Globus pallidus (tissue), 1 donor: Measurements from ENCODE around the gene ABI2.

ENCODE experiments used
- DNase-seq: peaks from one replicate; pipeline ENCODE4 v3.0.0-alpha.2; 2015; ENCODE audit warnings: low spot score

The ABI2 gene

GRCh38 chr2:203431391-203432185 is 103.4 kb downstream of the ABI2 start:
- DNase-seq: no peak

GRCh38 chr2:203432811-203433210 is 104.6 kb downstream of the ABI2 start:
- no peak for DNase-seq

- DNase-seq: no peak
Measured at GRCh38 chr2:203436496-203436895, 108.3 kb downstream of the ABI2 start.

GRCh38 chr2:203437511-203437910 is 109.3 kb downstream of the ABI2 start:
- DNase-seq: no peak

- no peak for DNase-seq
Measured at GRCh38 chr2:203438528-203438927, 110.3 kb downstream of the ABI2 start.

- no peak for DNase-seq
Measured at GRCh38 chr2:203440671-203441070, 112.5 kb downstream of the ABI2 start.

- DNase-seq: no peak
Measured at GRCh38 chr2:203441463-203441862, 113.3 kb downstream of the ABI2 start.

- no peak for DNase-seq
Measured at GRCh38 chr2:203442463-203442862, 114.3 kb downstream of the ABI2 start.

- DNase-seq: no peak
Measured at GRCh38 chr2:203444738-203445137, 116.5 kb downstream of the ABI2 start.

- DNase-seq: no peak
Measured at GRCh38 chr2:203446071-203446481, 117.9 kb downstream of the ABI2 start.

- no peak for DNase-seq
Measured at GRCh38 chr2:203446780-203447179, 118.6 kb downstream of the ABI2 start.

- no peak for DNase-seq
Measured at GRCh38 chr2:203450561-203450960, 122.4 kb downstream of the ABI2 start.

- DNase-seq: no peak
Measured at GRCh38 chr2:203451011-203451410, 122.8 kb downstream of the ABI2 start.

GRCh38 chr2:203451689-203452088 is 123.5 kb downstream of the ABI2 start:
- no peak for DNase-seq

GRCh38 chr2:203453858-203454451 is 125.8 kb downstream of the ABI2 start:
- peak; percentile 48 for DNase-seq

GRCh38 chr2:203455209-203455608 is 127.0 kb downstream of the ABI2 start:
- DNase-seq: no peak

- DNase-seq: no peak
Measured at GRCh38 chr2:203461746-203462145, 133.6 kb downstream of the ABI2 start.

- no peak for DNase-seq
Measured at GRCh38 chr2:203462308-203462707, 134.1 kb downstream of the ABI2 start.

GRCh38 chr2:203463266-203463678 is 135.1 kb downstream of the ABI2 start:
- DNase-seq: no peak

GRCh38 chr2:203469546-203469945 is 141.4 kb downstream of the ABI2 start:
- DNase-seq: no peak

- no peak for DNase-seq
Measured at GRCh38 chr2:203470371-203470770, 142.2 kb downstream of the ABI2 start.

GRCh38 chr2:203471323-203471722 is 143.1 kb downstream of the ABI2 start:
- DNase-seq: no peak

GRCh38 chr2:203476881-203477280 is 148.7 kb downstream of the ABI2 start:
- no peak for DNase-seq

GRCh38 chr2:203480623-203481022 is 152.4 kb downstream of the ABI2 start:
- DNase-seq: no peak
